Measurements from ENCODE around the gene TMEM238L. TPM values are rescaled to one million over a fixed set of nuclear protein-coding genes. Genes with fewer than 3 reads are reported as not detected.

TMEM238L gene
- total and polyA plus RNA-seq, 2 of the 4 experiments (the other 2 are of a cell fraction) = not detected

- Histone ChIP-seq H4K8ac (ENCODE audit: low read depth in 2 of 2, low read length in 2 of 2) (no peak overlapping the region), H3K56ac (ENCODE audit: extremely low read depth, insufficient read depth, low read length) (no peak overlapping the region), H3K79me1 (ENCODE audit: low read depth in 1 of 2, low read length in 2 of 2) (no peaks in the 10 kb centered on the region), H2AFZ (replicated peaks; ENCODE audit: low read length, poor library complexity) (no peak overlapping the region), H2AK9ac (replicated peaks; ENCODE audit: low read depth, low read length, poor library complexity) (no peak overlapping the region), H4K5ac (ENCODE audit: low read depth, low read length) (no peak overlapping the region), H3K9me3 (ENCODE audit: control insufficient read depth, insufficient read depth, low read length) (no peaks in the 10 kb centered on the region), H3K9me1 (ENCODE audit: insufficient read depth, low read length) (no peaks in the 10 kb centered on the region), H2BK5ac (ENCODE audit: low read depth, low read length, poor library complexity, severe bottlenecking) (no peak overlapping the region), H4K20me1 (ENCODE audit: insufficient read depth, low read length) (no peaks in the 10 kb centered on the region), H3K36me3 (ENCODE audit: control insufficient read depth, insufficient read depth, low read length) (no peaks in the 10 kb centered on the region), H3K4ac (ENCODE audit: low read depth, low read length) (no peak overlapping the region), H2AK5ac (ENCODE audit: low read depth, low read length) (no peak overlapping the region), H3K18ac (ENCODE audit: low read depth, low read length) (no peak overlapping the region), H3K4me1 (ENCODE audit: control insufficient read depth, insufficient read depth, low read length) (no peaks in the 10 kb centered on the region), H4K91ac (ENCODE audit: insufficient read depth, low read depth, low read length) (no peak overlapping the region), H2BK20ac (ENCODE audit: low read depth, low read length) (no peak overlapping the region), H3K27me3 (ENCODE audit: control insufficient read depth, insufficient read depth, low read length) (peaks cover 3% of the 10 kb centered on the region; the same call in 1 of the 2 replicates), H2BK15ac (ENCODE audit: low read depth, low read length) (no peak overlapping the region), H3K9ac (ENCODE audit: low read depth, low read length) (no peak overlapping the region), H3K27ac (ENCODE audit: insufficient read depth, low read length) (no peak overlapping the region), H3K14ac (replicated peaks; ENCODE audit: low read depth, low read length) (no peak overlapping the region), H3K23ac (ENCODE audit: low read depth, low read length) (no peak overlapping the region), H3K4me2 (ENCODE audit: low read depth, low read length) (no peak overlapping the region), H2BK120ac (ENCODE audit: low read depth, low read length) (no peak overlapping the region), H3K4me3 (ENCODE audit: insufficient read depth, low read depth, low read length) (no peak overlapping the region)
- CTCF ChIA-PET = no interaction called here
- dilution Hi-C loops (cut with HindIII; ENCODE audit: low sequenced_read_pairs, unreplicated experiment) = no loop called here
- ATAC-seq (ENCODE audit: low read depth) (no peak), DNase-seq (no peak)
- no TSS peak for BruUV-seq (replicated peaks)
- WGBS, 2 experiments (ENCODE audit: extremely low coverage in 2 of 2, insufficient read length in 1 of 2) = 60% methylated on average over 2 of the region's 6 CpGs; no CpG with 5 or more reads in 1 of the 2 experiments
- TF ChIP-seq CTCF (conservative IDR thresholded peaks at IDR 0.05; ENCODE audit: low read depth, low read length) = no peak
- in situ Hi-C loops (cut with MboI; ENCODE audit: low sequenced_read_pairs) = no loop called here
- intact Hi-C loops (cut with micrococcal nuclease) = no loop called here
- POLR2A ChIA-PET (ENCODE audit: unreplicated experiment) = no interaction called here
Measured at GRCh38 chr17:10757067-10757466, 46.8 kb downstream of the TMEM238L start.

Measured in IMR-90 (cell line).